Nephron (organoid): ENCODE data around the gene XKR3.
"Not testable (repeated sequence)": the region's sequence is repeated elsewhere in the genome, so short reads cannot be mapped to it uniquely, and the experiment has no call there.

ENCODE experiments used
- H3K27ac Mint-ChIP-seq, 3 experiments: 2 replicates each; pipeline ENCODE4 v1.8.0; 2020; ENCODE audit warnings: mixed read lengths in 3 of 3, mild to moderate bottlenecking in 2 of 3, moderate library complexity in 1 of 3
- H3K27me3 Mint-ChIP-seq: 2 replicates; pipeline ENCODE4 v1.8.0; 2021; ENCODE audit warnings: low read depth, mild to moderate bottlenecking, moderate library complexity, mixed read lengths
- H3K36me3 Mint-ChIP-seq: 2 replicates; pipeline ENCODE4 v1.8.0; 2020; ENCODE audit warnings: low read depth, mixed read lengths
- H3K4me1 Mint-ChIP-seq: 2 replicates; pipeline ENCODE4 v1.8.0; 2020; ENCODE audit warnings: mixed read lengths
- H3K4me3 Mint-ChIP-seq, 3 experiments: 2 replicates each; pipeline ENCODE4 v1.8.0; 2020; ENCODE audit warnings: mild to moderate bottlenecking in 3 of 3, mixed read lengths in 3 of 3, moderate library complexity in 2 of 3
- H3K9me3 Mint-ChIP-seq: 2 replicates; pipeline ENCODE4 v1.8.0; 2020; ENCODE audit warnings: mixed read lengths
- CTCF ChIP-seq, 3 experiments: fragments of 200-600 bp; sonication (generic); IDR thresholded peaks; one replicate each; pipeline ENCODE4 v1.5.0; 2021; ENCODE audit warnings: antibody characterized with exemption in 3 of 3; ENCODE audit not compliant: unreplicated experiment in 3 of 3

Gene XKR3

GRCh38 chr22:16824716-16825687 lies at the start of gene XKR3:
XKR3 (minus strand) TSS chr22:16825411; CDS start chr22:16808073, 17,338 bp downstream.
- Mint-ChIP-seq H3K4me3 (no peak within 1 kb of the TSS), H3K36me3 (no peaks in the 10 kb centered on the region), H3K9me3 (peaks cover 25% of the 10 kb centered on the region), H3K4me1 (no peaks in the 10 kb centered on the region), H3K27me3 (no peaks in the 10 kb centered on the region), H3K27ac (no peak within 1 kb of the TSS)
- no peak for TF ChIP-seq CTCF (IDR thresholded peaks at IDR 0.05; ENCODE audit: unreplicated experiment in 3 of 3)

- H3K4me3 Mint-ChIP-seq, H3K27ac Mint-ChIP-seq, H3K36me3 Mint-ChIP-seq, H3K4me1 Mint-ChIP-seq, H3K27me3 Mint-ChIP-seq: not testable (repeated sequence)
- H3K9me3 Mint-ChIP-seq: peaks cover 11% of the 10 kb centered on the region
Observed at GRCh38 chr22:16869640-16870039, 44.4 kb upstream of the XKR3 start.

DNA sequence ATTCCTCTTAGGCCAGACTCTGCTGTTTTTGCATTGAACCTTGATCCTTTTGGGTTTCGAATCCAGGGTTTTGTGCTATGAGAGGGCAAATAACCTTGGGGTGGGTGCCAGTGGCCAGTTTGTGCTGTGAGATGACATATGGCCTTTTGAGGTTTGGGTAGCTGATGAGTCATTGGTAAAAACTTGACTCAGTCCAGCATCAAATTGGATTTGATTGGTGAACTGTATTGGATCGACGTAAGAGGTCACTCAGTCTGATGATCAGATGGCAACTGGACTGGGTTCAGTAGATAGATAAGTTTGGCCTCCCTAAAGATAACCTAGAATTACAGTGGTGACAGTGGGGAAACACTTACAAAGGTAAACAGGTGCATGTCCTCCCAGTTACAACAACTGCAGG lies 41.0 kb upstream of the XKR3 start:
- Mint-ChIP-seq H3K27ac (no peak overlapping the region), H3K27me3 (no peaks in the 10 kb centered on the region), H3K9me3 (peaks cover 27% of the 10 kb centered on the region), H3K4me3 (no peak overlapping the region), H3K4me1 (no peaks in the 10 kb centered on the region), H3K36me3 (no peaks in the 10 kb centered on the region)
- TF ChIP-seq CTCF (IDR thresholded peaks at IDR 0.05; ENCODE audit: unreplicated experiment in 3 of 3): no peak

DNA sequence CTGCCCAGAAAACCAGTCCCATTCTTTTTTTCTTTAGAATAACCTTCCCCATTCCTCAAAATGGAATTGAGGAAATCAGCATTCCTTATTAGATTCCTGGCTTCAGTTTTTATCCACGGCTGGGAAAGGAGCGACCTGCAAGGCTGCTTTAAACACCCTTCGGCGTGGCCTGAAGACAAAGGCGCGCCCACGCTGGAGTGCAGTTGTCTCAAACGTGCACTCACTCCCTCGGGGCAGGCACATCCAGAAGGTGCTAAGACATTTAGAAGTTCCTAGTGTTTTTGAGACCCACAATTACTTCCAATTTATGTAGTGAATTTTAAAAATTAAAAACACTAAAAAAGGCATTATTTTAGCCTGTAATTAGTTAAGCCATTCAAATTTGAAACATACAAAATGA lies 31.6 kb upstream of the XKR3 start:
- H3K9me3 Mint-ChIP-seq: peaks cover 22% of the 10 kb centered on the region
- not testable (repeated sequence) for H3K27me3 Mint-ChIP-seq, H3K4me3 Mint-ChIP-seq, H3K4me1 Mint-ChIP-seq, H3K36me3 Mint-ChIP-seq, H3K27ac Mint-ChIP-seq

- no peaks in the 10 kb centered on the region for H3K27me3 Mint-ChIP-seq
- peaks cover 23% of the 10 kb centered on the region for H3K9me3 Mint-ChIP-seq
- TF ChIP-seq CTCF (IDR thresholded peaks at IDR 0.05; ENCODE audit: unreplicated experiment in 3 of 3): no peak
- no peaks in the 10 kb centered on the region for H3K36me3 Mint-ChIP-seq
- no peak overlapping the region for H3K4me3 Mint-ChIP-seq
- no peak overlapping the region for H3K27ac Mint-ChIP-seq
- H3K4me1 Mint-ChIP-seq: no peaks in the 10 kb centered on the region
Observed at GRCh38 chr22:16854631-16855030, 29.4 kb upstream of the XKR3 start.

DNA sequence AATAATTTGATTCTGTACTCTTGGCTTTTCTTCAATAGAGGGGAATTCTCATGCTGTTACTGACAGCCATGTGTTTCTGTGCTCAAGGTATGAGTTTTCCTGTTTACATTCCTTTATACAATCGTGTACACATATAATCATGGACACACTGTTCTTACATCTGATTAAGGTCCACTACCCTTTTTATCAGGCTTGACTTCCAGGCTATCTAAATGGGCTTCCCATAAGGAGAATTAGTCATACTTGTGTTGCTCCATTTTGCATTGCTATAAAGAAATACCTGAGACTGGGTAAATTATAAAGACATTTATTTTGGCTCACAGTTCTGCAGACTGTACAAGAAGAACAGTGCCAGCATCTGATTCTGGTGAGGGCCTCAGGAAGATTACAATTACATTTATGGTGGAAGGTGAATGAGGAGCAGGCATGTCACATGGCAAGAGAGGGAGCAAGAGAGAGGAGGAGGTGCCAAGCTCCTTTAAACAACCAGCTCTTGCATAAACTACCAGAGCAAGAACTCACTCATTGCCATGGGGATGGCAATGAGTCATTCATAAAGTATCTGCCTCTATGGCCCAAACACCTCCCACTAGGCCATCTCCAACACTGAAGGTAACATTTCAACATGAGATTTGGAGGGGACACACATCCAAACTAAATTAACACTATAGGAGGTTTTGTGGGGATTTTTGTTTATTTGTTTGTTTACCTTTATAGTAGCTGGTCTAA lies 26.2 kb upstream of the XKR3 start:
- H3K4me3 Mint-ChIP-seq, H3K4me1 Mint-ChIP-seq, H3K27ac Mint-ChIP-seq, H3K27me3 Mint-ChIP-seq, H3K36me3 Mint-ChIP-seq: not testable (repeated sequence)
- H3K9me3 Mint-ChIP-seq: peaks cover 32% of the 10 kb centered on the region

DNA sequence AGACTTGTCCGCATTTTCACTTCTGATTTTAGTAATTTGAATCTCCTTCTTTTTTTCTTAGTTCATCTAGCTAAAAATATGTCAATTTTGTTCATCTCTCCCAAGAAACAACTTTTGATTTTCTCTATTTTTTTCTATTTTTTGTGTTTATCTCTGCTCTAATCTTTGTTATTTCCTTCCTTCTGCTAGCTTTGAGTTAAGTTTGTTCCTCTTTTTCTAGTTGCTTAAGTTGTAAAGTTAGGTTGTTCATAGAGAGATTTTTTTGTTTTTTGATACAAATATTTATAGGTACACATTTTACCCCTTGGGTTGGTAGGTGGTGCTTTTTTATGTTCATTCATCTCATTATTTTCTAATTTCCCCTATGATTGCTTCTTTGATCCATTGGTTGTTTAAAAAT lies 22.1 kb upstream of the XKR3 start:
- H3K27me3 Mint-ChIP-seq: no peaks in the 10 kb centered on the region
- no peak overlapping the region for H3K4me3 Mint-ChIP-seq
- TF ChIP-seq CTCF (IDR thresholded peaks at IDR 0.05; ENCODE audit: unreplicated experiment in 3 of 3): no peak
- H3K9me3 Mint-ChIP-seq: peaks cover 38% of the 10 kb centered on the region
- no peaks in the 10 kb centered on the region for H3K4me1 Mint-ChIP-seq
- H3K36me3 Mint-ChIP-seq: no peaks in the 10 kb centered on the region
- H3K27ac Mint-ChIP-seq: no peak overlapping the region
